Esophagus squamous epithelium (tissue), 4 donors: ENCODE data around the gene EXOC3L1.

ENCODE experiments used
- CTCF ChIP-seq, 6 experiments: fragments of 450-650 bp in 4 of 6; fragments of 200-600 bp in 2 of 6; sonication (generic) in 2 of 6; IDR thresholded peaks; one replicate each; pipeline ENCODE4 v1.5.1; 2016 to 2019; ENCODE audit warnings: antibody characterized with exemption in 6 of 6, mild to moderate bottlenecking in 4 of 6, moderate library complexity in 4 of 6
- POLR2A ChIP-seq, 4 donors: fragments of 450-650 bp; IDR thresholded peaks; one replicate each; pipeline ENCODE4 v1.6.1; 2017; ENCODE audit warnings: antibody characterized with exemption in 4 of 4, mild to moderate bottlenecking in 4 of 4, moderate library complexity in 3 of 4

- TF ChIP-seq CTCF (IDR thresholded peaks at IDR 0.05), result peak in 2 of 6 experiments; percentile 20 to 28
- TF ChIP-seq POLR2A (IDR thresholded peaks at IDR 0.05), result peak in 2 of 4 donors; percentile 26 to 56
Measured at GRCh38 chr16:67177743-67178699, 11.9 kb downstream of the EXOC3L1 start.
